Erythroblast (primary cell): ENCODE data around the gene CIDEB.

Experiments
- GATA1 ChIP-seq: IDR thresholded peaks from 2 replicates; pipeline ENCODE4 v1.6.1; 2011; ENCODE audit warnings: low read depth, mild to moderate bottlenecking, control low read depth, low read length, moderate library complexity
- POLR2A ChIP-seq: IDR thresholded peaks from 2 replicates; pipeline ENCODE4 v1.6.1; 2011; ENCODE audit warnings: mild to moderate bottlenecking, low read length

DNA sequence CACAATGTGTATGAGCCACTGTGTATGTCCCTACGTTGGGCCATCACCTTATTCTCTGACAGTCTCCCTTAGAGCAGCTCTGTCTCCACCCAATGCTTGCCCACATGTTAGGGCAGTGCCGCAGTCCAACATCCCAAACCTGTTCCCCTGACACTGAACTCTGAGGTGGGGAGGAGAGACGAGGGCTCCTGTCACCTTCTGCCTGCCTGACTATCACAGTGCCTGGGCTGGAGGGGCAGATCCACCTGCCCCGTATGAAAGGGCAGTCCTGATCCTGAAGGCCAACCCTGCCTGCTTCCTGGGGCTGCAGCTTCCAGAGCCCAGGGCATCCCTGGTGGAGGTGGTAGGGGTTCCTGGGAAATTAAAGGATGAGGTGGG lies 47.0 kb downstream of the CIDEB start:
- TF ChIP-seq POLR2A (no peak), GATA1 (no peak)
